22Rv1 (cell line): Measurements from ENCODE around the gene SUPT5H.

ENCODE experiments used
- H3K27ac ChIP-seq: fragments of 450-650 bp; 2 replicates; pipeline ENCODE4 v1.5.1; 2017
- ZFX ChIP-seq: fragments of 450-650 bp; IDR thresholded peaks from 2 replicates; pipeline ENCODE4 v1.6.1; 2017; ENCODE audit warnings: antibody characterized with exemption, borderline replicate concordance
- TF ChIP-seq, protein P1 (sequence below): fragments of 450-650 bp; IDR thresholded peaks from 2 replicates; pipeline ENCODE4 v1.5.1; 2017; ENCODE audit warnings: mild to moderate bottlenecking

SUPT5H gene

DNA sequence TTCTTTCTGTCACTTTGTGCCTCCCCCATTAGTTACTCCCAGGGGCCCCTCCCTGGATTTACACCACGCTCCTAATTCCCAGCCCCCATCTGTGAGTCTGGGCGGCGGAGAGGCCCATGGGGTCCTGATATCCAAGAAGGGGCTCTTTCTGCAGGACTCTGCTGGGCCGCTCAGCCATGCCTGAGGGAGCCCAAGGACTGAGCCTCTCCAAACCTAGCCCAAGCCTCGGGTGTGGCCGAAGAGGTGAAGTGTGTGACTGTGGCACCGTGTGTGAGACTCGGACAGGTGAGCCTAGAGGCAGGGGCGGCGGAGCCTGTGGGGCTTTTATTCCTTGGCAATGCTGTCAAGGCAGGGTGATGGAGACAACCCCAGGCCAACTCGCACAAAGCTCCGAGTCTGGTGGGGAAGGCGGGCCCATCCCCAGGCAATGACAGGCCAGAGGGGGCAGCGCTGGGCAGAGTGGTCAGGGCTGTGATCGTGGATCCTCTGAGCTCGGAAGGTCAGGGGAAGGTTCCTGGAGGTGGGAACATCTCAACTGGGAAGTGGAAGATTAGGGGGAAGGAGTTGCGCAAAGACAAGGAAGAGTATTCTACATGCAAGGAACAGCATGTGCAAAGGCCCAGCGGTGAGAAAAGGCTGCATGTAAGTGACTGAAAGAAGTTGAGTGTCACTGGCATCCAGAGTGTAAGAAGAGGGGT, 31.3 kb upstream of the SUPT5H start:
- TF ChIP-seq, protein P1, sequence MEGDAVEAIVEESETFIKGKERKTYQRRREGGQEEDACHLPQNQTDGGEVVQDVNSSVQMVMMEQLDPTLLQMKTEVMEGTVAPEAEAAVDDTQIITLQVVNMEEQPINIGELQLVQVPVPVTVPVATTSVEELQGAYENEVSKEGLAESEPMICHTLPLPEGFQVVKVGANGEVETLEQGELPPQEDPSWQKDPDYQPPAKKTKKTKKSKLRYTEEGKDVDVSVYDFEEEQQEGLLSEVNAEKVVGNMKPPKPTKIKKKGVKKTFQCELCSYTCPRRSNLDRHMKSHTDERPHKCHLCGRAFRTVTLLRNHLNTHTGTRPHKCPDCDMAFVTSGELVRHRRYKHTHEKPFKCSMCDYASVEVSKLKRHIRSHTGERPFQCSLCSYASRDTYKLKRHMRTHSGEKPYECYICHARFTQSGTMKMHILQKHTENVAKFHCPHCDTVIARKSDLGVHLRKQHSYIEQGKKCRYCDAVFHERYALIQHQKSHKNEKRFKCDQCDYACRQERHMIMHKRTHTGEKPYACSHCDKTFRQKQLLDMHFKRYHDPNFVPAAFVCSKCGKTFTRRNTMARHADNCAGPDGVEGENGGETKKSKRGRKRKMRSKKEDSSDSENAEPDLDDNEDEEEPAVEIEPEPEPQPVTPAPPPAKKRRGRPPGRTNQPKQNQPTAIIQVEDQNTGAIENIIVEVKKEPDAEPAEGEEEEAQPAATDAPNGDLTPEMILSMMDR = peak; percentile 38
- TF ChIP-seq ZFX = no peak
- H3K27ac ChIP-seq = no peak overlapping the region; the same call in 1 of the 2 replicates

- no peak for TF ChIP-seq ZFX
- TF ChIP-seq, protein P1 = no peak
These were observed 30.0 kb upstream of the SUPT5H start for GRCh38 chr19:39415111-39416046.

DNA sequence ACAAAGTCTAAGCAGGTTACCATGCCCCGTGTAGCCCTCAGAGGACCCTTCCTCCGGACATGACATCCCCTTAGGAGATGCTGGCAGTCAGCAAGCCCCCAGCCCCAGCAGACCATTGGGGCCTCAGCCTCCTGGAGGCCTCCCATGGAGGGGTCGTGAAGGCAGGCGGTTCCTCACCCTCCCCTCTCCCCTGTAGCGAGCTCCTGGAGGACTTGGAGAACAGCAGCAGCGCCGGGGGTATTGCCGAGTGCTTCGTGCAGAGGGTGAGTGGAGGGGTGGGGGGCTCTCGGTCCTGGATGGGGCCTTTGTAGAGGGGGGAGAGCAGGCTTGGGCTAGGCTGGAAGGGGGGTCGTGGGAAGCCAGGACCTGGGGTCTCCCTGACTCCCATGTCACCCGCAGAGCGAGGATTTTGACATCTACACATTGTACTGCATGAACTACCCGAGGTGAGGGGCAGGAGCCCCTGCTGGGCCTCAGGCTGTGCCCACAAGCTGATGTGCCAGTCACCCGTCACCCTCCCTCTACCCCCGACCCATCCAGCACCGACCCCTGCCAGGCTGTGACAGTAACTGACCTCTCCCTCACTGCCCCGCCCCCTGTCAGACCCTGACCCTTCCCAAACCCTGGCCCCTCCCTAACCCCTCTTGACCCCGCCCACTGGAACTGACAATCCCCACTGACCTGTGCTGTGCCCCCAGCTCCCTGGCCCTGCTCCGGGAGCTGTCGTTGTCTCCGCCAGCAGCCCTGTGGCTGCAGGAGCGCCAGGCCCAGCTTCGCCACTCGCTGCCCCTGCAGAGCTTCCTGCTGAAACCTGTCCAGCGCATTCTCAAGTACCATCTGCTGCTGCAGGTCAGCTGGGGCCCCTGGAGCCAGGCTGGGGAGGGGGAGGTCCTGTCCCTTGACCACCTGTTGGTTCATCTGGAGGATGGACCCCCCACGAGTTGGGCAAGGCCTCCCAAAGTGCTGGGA, 28.9 kb upstream of the SUPT5H start:
- H3K27ac ChIP-seq = no peak overlapping the region
- TF ChIP-seq ZFX = no peak
- TF ChIP-seq, protein P1 = no peak

More at GRCh38 chr19:39415111-39416046, 30.0 kb upstream of the SUPT5H start:
- no peak overlapping the region for H3K27ac ChIP-seq

DNA sequence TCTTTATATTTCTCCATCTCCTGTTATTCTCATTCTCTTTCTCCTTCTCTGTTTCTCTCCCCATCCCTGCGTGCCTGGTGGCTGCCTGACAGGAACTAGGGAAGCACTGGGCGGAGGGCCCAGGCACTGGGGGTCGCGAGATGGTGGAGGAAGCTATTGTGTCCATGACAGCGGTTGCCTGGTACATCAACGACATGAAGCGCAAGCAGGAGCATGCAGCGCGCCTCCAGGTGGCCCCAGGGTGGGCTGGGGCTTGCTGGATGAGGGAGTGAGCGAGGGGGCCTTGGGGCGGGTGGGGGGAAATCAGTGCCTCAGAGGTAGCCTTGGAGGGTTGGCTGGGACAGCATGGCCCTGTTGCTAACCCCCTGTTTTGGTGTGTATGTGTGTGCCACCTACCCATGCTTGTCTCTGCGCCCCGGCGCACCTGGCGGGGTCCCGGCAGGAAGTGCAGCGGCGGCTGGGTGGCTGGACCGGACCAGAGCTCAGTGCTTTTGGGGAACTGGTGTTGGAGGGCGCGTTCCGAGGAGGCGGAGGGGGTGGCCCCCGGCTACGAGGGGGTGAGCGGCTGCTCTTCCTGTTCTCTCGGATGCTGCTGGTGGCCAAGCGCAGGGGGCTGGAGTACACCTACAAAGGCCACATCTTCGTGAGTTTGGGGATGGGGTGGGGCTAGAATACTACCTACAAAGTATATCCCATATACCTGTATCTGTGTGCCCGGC, 27.8 kb upstream of the SUPT5H start:
- TF ChIP-seq ZFX = no peak
- TF ChIP-seq, protein P1 = no peak
- no peak overlapping the region for H3K27ac ChIP-seq

DNA sequence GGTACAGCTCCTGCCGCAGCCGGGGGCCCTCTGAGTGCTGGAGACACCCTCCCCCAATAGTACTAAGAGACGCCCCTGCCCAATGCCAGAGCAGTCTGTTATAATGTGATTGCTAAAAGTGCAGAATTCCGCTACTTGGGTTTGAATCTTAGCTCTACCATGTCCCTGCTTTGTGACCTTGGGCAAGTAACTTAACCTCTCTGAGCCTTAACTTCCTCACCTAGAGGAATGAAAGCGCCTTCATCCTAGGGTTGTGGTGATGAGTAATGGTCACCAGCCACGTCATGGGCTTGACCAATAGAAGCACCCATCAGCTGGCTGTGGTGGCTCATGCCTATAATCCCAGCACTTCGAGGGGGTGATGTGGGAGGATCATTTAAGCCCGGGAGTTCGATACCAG, 26.4 kb upstream of the SUPT5H start:
- TF ChIP-seq, protein P1 = no peak
- TF ChIP-seq ZFX = no peak
- no peak overlapping the region for H3K27ac ChIP-seq

DNA sequence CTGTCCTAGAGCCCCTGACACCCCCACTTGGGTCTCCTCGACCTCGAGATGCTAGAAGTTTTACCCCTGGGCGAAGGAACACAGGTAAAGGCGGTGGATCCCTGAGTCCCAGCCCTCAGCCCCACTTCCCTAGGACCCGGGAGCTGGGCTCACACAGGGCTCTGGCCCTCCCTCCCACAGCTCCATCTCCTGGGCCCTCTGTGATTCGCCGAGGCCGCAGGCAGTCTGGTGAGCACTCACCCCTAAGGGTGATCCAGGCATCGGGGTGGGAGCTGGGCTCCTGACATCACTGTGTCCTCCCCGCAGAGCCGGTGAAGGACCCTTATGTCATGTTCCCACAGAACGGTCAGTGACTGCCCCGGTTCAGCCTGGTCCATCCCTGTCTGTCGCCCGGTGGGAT, 24.6 kb upstream of the SUPT5H start:
- no peak overlapping the region for H3K27ac ChIP-seq
- TF ChIP-seq ZFX = no peak
